Ovary (tissue), 3 donors: ENCODE results near the gene HAVCR1.

Experiments
- POLR2A ChIP-seq: fragments of 450-650 bp; IDR thresholded peaks from one replicate; pipeline ENCODE4 v1.6.1; 2017; ENCODE audit warnings: antibody characterized with exemption, mild to moderate bottlenecking, moderate library complexity
- TF ChIP-seq, protein P1 (sequence below), 3 donors: fragments of 450-650 bp in 2 of 3; fragments of 200-600 bp in 1 of 3; IDR thresholded peaks; one replicate each; pipeline versions ENCODE4 v1.5.1 to v1.8.0; 2016 to 2022; ENCODE audit warnings: antibody characterized with exemption in 3 of 3, mild to moderate bottlenecking in 1 of 3
- donor health status: DM: no; HTN: no; CAD: no.

DNA sequence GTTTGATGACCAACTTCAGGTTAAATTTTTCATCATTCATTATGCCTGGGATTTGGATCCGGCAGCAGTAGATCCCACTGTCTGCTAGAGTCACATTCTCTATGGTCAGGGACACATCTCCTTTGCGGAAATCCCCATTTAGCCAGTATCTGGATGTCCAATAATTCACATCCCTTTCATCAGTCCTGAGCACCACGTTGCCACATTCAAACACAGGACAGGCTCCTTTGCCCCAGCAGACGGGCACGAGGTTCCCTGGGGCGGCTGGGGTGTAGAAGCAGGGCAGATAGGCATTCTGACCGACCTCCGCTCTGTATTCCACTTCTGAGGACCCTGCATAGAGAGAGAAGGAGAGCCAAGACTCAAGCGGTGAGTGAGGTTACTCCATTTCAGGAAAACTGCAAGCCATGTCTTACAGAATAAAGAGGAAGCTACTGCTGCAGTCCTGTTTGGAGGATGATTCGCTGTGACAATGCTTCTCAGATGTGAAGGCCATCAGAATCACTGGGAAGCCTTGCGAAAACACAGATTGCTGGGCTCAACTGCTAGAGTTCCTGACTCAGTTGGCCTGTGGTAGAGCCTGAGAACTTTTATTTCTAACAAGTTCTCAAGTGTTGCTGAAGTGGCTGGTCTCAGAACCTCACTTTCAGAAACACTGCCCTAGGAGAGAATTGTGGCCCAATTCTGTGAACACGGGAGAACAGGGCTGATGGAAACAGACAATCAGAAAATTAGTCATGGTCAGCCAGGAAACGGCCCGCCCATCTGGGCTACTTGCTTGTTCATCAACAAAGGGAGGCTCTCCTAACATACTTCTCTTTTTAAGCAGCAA, 47.9 kb upstream of the HAVCR1 start:
- TF ChIP-seq POLR2A: no peak
- TF ChIP-seq, protein P1, sequence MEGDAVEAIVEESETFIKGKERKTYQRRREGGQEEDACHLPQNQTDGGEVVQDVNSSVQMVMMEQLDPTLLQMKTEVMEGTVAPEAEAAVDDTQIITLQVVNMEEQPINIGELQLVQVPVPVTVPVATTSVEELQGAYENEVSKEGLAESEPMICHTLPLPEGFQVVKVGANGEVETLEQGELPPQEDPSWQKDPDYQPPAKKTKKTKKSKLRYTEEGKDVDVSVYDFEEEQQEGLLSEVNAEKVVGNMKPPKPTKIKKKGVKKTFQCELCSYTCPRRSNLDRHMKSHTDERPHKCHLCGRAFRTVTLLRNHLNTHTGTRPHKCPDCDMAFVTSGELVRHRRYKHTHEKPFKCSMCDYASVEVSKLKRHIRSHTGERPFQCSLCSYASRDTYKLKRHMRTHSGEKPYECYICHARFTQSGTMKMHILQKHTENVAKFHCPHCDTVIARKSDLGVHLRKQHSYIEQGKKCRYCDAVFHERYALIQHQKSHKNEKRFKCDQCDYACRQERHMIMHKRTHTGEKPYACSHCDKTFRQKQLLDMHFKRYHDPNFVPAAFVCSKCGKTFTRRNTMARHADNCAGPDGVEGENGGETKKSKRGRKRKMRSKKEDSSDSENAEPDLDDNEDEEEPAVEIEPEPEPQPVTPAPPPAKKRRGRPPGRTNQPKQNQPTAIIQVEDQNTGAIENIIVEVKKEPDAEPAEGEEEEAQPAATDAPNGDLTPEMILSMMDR (IDR thresholded peaks at IDR 0.05): no peak
